NCI-H82 (cell line): ENCODE results near the gene LEKR1.

ENCODE experiments used
- DNase-seq: peaks from one replicate; lab custom pipeline; 2025; lab: John Stamatoyannopoulos, UW

LEKR1 gene

GRCh38 chr3:156981005-156981404 is 154.9 kb downstream of the LEKR1 start:
- no peak for DNase-seq

- no peak for DNase-seq
These were observed 157.4 kb downstream of the LEKR1 start for GRCh38 chr3:156983559-156983958.

GRCh38 chr3:156985711-156986110 is 159.6 kb downstream of the LEKR1 start:
- DNase-seq: no peak

- DNase-seq: no peak
These were observed 161.8 kb downstream of the LEKR1 start for GRCh38 chr3:156987946-156988345.

GRCh38 chr3:156997351-156997750 is 171.2 kb downstream of the LEKR1 start:
- DNase-seq: no peak

GRCh38 chr3:157001221-157001957 is 175.2 kb downstream of the LEKR1 start:
- DNase-seq: no peak

- no peak for DNase-seq
These were observed 195.5 kb downstream of the LEKR1 start for GRCh38 chr3:157021679-157022078.

- DNase-seq: peak; percentile 36
These were observed 197.1 kb downstream of the LEKR1 start for GRCh38 chr3:157023226-157023625.

GRCh38 chr3:157026091-157026490 is 199.9 kb downstream of the LEKR1 start:
- no peak for DNase-seq

GRCh38 chr3:157027861-157028745 is 201.9 kb downstream of the LEKR1 start:
- no peak for DNase-seq

GRCh38 chr3:157029365-157029790 is 203.2 kb downstream of the LEKR1 start:
- DNase-seq: no peak

GRCh38 chr3:157030712-157031111 is 204.6 kb downstream of the LEKR1 start:
- DNase-seq: no peak

GRCh38 chr3:157033001-157033400 is 206.8 kb downstream of the LEKR1 start:
- DNase-seq: no peak

GRCh38 chr3:157040456-157040855 is 214.3 kb downstream of the LEKR1 start:
- no peak for DNase-seq

GRCh38 chr3:157042226-157042625 is 216.1 kb downstream of the LEKR1 start:
- DNase-seq: no peak

GRCh38 chr3:157043771-157044170 is 217.6 kb downstream of the LEKR1 start:
- DNase-seq: no peak

- DNase-seq: peak; percentile 27
These were observed 219.2 kb downstream of the LEKR1 start for GRCh38 chr3:157045238-157045850.

- no peak for DNase-seq
These were observed 220.4 kb downstream of the LEKR1 start for GRCh38 chr3:157046520-157046919.

GRCh38 chr3:157051055-157051454 is 224.9 kb downstream of the LEKR1 start:
- DNase-seq: no peak

GRCh38 chr3:157051591-157051990 is 225.4 kb downstream of the LEKR1 start:
- no peak for DNase-seq

GRCh38 chr3:157056035-157056434 is 229.9 kb downstream of the LEKR1 start:
- no peak for DNase-seq

GRCh38 chr3:157058392-157059071 is 232.4 kb downstream of the LEKR1 start:
- no peak for DNase-seq
